Amniotic epithelial cell (primary cell): ENCODE measurements around the gene PNKP.
A peak's percentile ranks its signal among the peaks of the same experiment; 100 is the strongest.

Experiments used
- DNase-seq: peaks from one replicate; pipeline ENCODE4 v3.0.0-alpha.2; 2010; ENCODE audit warnings: low read depth

PNKP gene

GRCh38 chr19:49866933-49867782, at the start of gene PNKP:
Gene PNKP (minus strand): TSS chr19:49867576. CDS start chr19:49867204, 372 bp downstream.
- peak; percentile 82 for DNase-seq

DNA sequence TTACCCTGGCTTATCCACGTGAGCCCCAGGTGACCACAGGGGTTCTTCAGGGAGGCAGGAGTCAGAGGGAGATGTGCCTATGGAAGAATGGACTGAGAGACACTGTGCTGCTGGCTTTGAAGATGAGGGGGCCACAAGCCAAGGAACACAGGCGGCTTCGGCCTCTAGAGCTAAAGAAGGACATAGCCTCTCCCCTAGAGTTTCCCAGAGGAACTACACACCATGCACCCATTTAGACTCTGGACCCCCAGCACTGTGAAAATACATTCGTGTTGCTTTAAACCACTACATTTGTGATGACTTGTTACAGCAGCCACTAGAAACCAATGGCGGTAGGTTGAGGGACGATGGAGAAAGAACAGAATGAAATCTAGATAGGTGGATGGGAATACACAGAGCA, 47.9 kb upstream of the PNKP start:
- DNase-seq, result no peak

- DNase-seq, result no peak
These were observed 46.3 kb upstream of the PNKP start for GRCh38 chr19:49913720-49914119.

- peak; percentile 37 for DNase-seq
These were observed 45.7 kb upstream of the PNKP start for GRCh38 chr19:49912965-49913685.

DNA sequence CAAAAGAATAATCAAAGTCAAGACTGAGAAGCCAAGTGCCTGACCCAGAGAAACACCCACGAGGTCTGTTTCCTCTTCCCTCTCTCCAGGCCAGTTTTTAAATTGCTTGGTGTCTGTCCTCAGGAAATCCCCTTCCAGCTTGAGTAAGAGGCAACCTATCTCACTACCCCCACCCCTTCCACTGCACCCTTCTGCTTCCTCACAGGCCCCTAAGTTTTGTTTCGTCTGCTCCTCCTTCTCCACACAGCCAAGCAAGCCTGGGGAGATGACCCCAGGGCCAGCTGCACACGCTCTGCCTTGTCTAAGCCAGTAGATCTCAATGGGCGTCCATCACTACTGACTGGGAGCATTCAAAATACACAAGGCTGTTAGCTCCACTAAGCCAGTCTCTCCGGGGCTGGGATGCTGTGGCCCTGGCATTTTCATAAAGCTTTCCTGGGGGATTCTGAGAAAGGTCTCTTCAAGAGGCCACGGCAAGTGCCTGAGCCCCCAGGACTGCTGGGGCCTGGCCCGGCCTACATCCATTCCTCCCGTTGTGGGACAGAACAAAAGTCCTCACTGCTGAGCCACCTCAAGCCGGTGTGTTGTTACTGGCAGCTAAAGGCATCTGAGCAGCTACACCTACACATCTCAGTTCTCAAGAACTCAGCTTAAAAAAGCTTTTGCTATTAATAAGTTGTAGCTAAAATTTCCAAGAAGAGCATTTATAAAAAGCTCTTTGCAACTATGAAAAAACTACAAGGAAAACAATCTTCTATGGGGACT, 44.2 kb upstream of the PNKP start:
- no peak for DNase-seq

GRCh38 chr19:49910179-49910578, 42.8 kb upstream of the PNKP start:
- DNase-seq, result no peak

DNA sequence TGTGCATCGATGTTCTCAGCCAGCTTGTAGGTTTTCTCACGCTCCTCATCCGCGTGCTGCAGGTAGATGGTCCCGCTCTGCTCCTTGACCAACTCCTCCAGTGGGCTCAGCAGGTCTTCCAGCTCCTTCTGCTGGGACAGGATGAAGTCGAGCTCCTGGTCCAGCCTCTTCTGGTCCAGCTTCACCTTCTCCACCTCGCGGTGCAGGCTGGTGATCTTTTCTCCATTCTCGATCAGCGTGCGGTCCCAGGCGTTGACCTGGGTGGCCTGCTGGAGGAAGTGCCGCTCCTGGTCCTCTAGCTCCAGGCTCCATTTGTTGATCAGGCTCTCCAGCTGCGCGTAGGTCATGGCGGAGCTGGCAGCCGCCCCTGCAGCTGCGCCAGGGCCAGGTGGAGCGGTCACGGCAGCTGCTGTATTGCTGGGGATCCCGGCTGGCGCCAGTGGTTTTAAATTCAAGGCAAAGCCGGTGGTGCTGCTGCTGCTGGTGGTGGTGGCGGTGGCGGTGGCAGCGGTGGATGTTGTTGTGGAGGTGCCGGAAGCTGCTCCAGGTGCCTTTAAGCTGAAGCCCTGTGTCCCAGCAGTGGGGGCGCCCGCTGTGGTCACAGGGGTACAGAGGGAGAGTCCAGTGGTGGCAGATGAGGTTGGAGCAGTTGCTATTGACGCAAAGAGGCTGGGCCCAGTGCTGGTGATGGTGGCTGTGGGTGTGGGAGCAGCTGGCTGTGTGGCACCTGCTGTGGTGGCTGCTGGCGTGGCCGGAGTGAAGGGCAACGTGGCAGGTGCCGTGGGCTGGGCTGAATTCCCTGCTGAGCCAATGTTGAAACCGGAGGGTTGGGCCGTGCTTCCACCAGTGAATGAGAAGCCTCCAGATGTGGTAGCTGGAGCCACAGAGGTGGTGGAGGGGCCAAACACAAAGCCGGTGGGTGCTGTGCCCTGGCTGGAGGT, 41.4 kb upstream of the PNKP start:
- no peak for DNase-seq

DNA sequence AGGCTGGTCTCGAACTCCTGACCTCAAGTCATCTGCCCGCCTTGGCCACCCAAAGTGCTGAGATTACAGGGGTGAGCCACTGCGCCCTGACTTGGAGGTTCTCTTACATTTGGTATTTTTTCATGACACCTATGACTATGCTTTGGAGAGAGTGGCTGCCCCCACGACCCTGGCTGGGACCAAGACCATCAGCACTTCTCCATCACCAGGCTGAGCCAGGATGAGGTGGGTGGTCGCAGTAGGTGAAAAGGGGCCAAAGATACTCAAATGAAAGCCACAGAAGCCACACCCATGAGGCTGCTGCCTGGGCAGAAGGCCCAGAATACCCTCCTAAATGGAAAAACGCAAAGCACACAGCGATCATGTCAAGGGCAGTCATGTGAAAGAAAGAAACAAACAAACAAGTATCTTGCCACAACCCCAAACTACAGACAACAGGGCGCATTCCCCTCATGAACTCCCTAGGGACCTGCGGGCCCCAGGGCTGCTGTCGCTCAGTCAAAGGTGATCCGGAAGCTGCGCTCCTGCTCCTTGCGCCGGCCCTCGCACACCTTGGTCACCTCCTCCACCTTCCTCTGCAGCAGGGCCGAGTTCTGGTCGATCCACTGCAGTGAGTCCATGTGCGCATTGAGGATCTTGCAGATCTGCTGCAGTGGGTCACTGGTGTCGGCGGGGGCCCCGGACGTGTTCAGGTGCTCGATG, 40.5 kb upstream of the PNKP start:
- DNase-seq, result no peak

- no peak for DNase-seq
These were observed 39.6 kb upstream of the PNKP start for GRCh38 chr19:49906879-49907564.

DNA sequence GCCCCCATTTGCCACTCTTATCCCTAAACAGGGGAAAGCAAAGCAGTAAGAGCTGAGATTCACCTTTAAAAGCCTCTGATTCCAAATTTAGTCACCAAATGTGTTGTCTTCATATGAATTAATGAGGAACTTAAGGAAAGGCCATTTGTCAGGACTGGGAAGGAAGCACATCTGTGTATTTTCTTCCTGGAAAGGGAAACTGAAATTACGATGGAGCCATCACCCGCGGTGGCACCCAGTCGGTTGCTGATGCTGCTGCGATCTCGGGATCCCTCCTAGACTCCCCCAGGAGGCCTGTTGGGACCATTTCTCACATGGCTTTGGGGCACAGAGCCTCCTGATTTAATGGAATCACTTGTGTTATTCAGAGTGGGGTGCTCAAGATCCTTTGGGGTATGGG, 36.8 kb upstream of the PNKP start:
- DNase-seq, result no peak

DNA sequence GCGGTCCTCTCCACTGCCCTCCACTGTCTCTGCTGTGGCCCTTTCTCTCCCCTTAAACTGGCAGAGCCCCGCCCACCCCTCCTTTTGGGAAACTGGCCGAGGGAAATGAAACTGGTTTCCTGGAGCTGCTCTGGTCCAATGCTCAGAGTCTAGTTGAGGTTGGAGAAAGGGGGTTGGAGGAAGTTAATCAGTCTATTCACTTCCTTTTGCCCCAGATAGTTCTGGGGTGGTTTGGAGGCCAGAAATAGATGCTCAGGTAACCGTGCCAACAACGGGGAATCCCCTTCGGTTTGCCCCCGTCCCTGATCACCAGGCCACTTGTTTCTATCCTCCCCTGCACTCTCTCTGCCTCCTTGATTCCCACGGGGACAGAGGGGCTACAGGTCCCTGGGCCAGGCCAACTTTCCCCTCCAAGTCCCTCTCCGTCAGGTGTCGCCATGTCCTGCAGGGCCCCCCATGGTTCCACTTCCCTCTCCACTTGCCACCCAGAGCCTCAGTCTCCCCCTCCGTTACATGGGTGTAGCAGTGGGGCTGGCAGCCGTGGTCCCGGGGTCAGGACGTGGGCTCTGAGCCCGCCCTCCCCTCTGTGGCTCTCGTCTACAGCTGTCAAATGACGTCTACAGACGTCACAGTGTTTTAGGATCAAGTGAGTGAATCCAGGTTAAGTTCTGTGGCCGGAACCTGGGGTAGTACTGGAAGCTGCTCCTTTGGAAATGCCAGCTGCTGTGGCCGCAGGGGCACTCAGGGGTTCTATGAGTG, 29.7 kb upstream of the PNKP start, which contains the start of gene IL4I1:
IL4I1 (minus strand) TSS at position 25 of the 759 bp plus-strand sequence. CDS start 727 bp downstream, outside the sequence.
- DNase-seq, result no peak

- no peak for DNase-seq
These were observed 28.4 kb upstream of the PNKP start for GRCh38 chr19:49895566-49896297.

DNA sequence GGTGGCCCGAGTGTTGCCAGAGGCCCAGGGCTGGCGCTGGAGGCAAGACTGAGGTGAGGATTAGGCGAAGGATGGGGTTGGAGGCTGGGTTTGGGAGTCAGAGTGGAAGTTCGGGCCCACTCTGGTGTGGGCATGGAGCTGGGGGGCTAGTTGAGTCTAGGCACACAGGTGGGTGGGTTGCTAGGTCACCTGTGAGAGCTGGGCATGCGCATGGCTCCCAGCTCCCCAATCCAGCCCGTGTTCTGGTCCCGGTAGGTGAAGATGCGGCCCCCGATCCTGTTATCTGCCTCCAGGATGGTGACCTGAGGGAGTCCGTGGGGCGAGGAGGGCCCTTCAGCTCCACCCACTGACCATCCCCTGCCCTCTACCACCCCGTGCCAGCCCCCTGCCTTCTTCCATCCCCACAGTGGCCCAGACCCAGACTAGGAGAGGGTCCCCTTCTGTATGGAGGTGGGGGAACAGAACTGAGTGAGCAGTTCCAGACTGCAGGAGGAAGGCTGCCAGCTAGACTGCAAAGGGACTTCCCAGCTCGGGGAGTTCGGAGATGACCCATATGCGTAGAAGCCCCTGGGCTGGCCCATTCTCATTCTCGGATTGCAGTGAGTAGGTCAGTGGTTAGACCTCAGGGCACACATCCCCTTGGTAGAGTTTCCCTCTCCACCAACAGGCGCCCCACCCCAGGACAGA, 27.6 kb upstream of the PNKP start:
- DNase-seq, result no peak

DNA sequence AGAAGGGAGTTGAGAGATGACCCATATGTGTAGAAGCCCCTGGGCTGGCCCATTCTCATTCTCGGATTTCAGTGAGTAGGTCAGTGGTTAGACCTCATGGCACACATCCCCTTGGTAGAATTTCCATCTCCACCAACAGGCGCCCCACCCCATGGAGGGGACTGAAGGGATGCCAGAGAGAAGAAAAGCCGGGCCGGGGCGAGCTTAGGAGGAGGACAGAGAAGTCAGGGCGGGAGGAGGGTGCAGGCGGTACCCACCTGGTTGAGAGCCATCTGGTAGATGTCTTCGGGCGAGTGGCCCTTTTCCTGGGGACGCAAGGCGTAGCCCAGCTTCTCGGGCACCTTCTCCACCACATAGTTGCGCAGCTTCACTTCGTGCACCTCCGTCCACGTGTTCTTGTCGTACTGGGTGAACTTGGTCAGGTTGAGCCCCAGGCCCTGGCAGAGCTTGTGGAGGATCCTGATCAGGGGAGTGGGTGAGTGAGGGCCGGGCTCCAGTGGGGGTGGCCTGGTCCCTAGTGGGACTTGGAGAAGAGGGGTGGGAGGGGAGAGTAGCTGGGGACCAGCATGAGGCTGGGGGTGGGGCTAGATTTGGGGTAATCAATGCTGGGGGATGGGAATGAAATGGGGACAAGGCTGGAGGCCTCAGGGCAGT, 26.8 kb upstream of the PNKP start:
- DNase-seq, result no peak

DNA sequence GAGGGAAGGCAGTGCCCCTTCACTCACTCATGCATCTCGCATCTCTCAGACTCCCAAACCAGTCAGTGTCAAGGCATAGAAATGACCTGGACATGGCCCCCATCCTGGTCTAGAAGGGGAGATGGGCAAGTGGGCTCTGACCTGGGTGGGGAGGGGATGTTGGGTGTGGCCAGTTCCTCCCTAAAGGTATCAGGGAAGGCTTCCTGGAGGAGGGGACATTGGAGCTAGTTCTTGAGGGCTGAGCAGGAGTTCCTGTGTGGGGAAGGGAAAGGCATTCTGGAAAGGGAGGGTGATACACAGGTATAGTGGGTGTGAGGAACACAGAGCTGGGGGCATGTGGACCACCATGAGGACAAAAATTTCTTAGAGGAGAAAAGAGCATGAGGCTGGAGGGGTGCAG, 25.3 kb upstream of the PNKP start:
- DNase-seq, result no peak

- no peak for DNase-seq
These were observed 24.0 kb upstream of the PNKP start for GRCh38 chr19:49891393-49891792.
